ENCODE data around the gene DEFB123. TPM values are rescaled to one million over a fixed set of nuclear protein-coding genes. Genes with fewer than 3 reads are reported as not detected.

Gene DEFB123
- total RNA-seq, 1 donor from 2014 or later, result not detected

- no peaks in the 10 kb centered on the region for H3K4me1 Mint-ChIP-seq
- ChIA-PET POLR2A (interaction anchor here (0.7 kb wide), 1 partner anchor 35 kb away, joined by 3 read pairs; no protein-coding TSS in a partner anchor), CTCF (no interaction called here)
- no peak for DNase-seq
- H3K27me3 Mint-ChIP-seq, result peaks cover 20% of the 10 kb centered on the region
- no peak for TF ChIP-seq CTCF (IDR thresholded peaks at IDR 0.05)
- H3K9me3 Mint-ChIP-seq, result no peaks in the 10 kb centered on the region
- no peak overlapping the region for H3K4me3 Mint-ChIP-seq
- H3K27ac Mint-ChIP-seq, result no peak overlapping the region
- ATAC-seq (ENCODE audit: low read depth), result no peak
- H3K36me3 Mint-ChIP-seq (ENCODE audit: low read depth), result no peaks in the 10 kb centered on the region
- intact Hi-C loops (cut with micrococcal nuclease), result no loop called here
These were observed 57.6 kb downstream of the DEFB123 start for GRCh38 chr20:31497838-31498540.

Other genes with a start within 250 kb of the DEFB123 start
- not detected in 2 replicates for gene DEFB115, start 183.0 kb upstream of the DEFB123 start, total RNA-seq
- gene DEFB116, start 132.0 kb upstream of the DEFB123 start, total RNA-seq, result not detected in 2 replicates
- not detected in 2 replicates for gene DEFB118, start 72.0 kb upstream of the DEFB123 start, total RNA-seq
- gene DEFB119, start 50.0 kb upstream of the DEFB123 start, total RNA-seq, result not detected in 2 replicates
- gene DEFB121, start 34.4 kb upstream of the DEFB123 start, total RNA-seq, result not detected in 2 replicates
- not detected in 2 replicates for gene DEFB124, start 34.5 kb downstream of the DEFB123 start, total RNA-seq
- not detected in 2 replicates for gene REM1, start 34.7 kb downstream of the DEFB123 start, total RNA-seq
- gene HM13, start 73.8 kb downstream of the DEFB123 start, total RNA-seq, result 77.5 and 90.9 TPM in 2 replicates
- gene ID1, start 164.7 kb downstream of the DEFB123 start, total RNA-seq, result 0.20 and 0.60 TPM in 2 replicates
- not detected in 2 replicates for gene COX4I2, start 197.3 kb downstream of the DEFB123 start, total RNA-seq

All from activated B cell treated with CpG ODN at 0.5 μM for 24 hours (primary cell).